Lower leg skin (tissue), 3 donors: ENCODE data around the gene BOLL.

Source experiments
- POLR2A ChIP-seq, 2 donors: fragments of 450-650 bp; IDR thresholded peaks; one replicate each; pipeline ENCODE4 v1.6.1; 2016 to 2017; ENCODE audit warnings: antibody characterized with exemption in 2 of 2, mild to moderate bottlenecking in 1 of 2, moderate library complexity in 1 of 2
- TF ChIP-seq, protein P1 (sequence below), 3 donors: fragments of 450-650 bp; IDR thresholded peaks; one replicate each; pipeline ENCODE4 v1.5.1; 2016; ENCODE audit warnings: antibody characterized with exemption in 3 of 3, mild to moderate bottlenecking in 3 of 3, moderate library complexity in 2 of 3

DNA sequence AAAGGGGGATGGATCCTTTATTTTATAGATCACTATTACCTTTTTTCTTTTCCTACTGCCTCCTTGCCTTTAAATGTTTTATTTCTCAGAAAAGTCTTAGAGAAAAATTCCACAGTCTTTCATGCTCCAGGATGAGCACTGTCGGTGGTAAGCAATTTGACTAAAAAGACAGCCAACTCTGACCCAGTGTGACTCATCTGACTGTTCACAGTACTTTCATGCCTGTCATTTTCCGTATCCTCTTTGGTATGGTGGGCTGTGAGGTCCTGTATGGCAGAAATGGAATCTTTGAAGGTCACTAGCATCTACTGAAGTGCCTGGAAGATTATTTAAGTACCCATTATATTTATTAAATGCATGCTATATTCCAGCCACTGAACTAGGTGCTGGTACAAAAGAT lies 107.6 kb downstream of the BOLL start:
- TF ChIP-seq POLR2A (IDR thresholded peaks at IDR 0.05): no peak
- TF ChIP-seq, protein P1, sequence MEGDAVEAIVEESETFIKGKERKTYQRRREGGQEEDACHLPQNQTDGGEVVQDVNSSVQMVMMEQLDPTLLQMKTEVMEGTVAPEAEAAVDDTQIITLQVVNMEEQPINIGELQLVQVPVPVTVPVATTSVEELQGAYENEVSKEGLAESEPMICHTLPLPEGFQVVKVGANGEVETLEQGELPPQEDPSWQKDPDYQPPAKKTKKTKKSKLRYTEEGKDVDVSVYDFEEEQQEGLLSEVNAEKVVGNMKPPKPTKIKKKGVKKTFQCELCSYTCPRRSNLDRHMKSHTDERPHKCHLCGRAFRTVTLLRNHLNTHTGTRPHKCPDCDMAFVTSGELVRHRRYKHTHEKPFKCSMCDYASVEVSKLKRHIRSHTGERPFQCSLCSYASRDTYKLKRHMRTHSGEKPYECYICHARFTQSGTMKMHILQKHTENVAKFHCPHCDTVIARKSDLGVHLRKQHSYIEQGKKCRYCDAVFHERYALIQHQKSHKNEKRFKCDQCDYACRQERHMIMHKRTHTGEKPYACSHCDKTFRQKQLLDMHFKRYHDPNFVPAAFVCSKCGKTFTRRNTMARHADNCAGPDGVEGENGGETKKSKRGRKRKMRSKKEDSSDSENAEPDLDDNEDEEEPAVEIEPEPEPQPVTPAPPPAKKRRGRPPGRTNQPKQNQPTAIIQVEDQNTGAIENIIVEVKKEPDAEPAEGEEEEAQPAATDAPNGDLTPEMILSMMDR (IDR thresholded peaks at IDR 0.05): no peak
